Keratinocyte (primary cell): ENCODE results near the gene METTL9. TPM values are rescaled to one million over a fixed set of nuclear protein-coding genes. Genes with fewer than 3 reads are reported as not detected.

Experiments
- DNase-seq: peaks from one replicate; pipeline ENCODE4 v3.0.0-alpha.2; 2011; ENCODE audit warnings: low read depth, missing footprints, low spot score
- FAIRE-seq: peaks from 2 replicates; lab custom pipeline; 2011; peaks lifted over from hg19 to GRCh38; lab: Jason Lieb, UNC
- H2AFZ ChIP-seq: 2 replicates; pipeline ENCODE4 v1.6.0; 2012; ENCODE audit warnings: low read length, control low read depth, inconsistent platforms; ENCODE audit not compliant: control insufficient read depth
- H3K27ac ChIP-seq: 2 replicates; pipeline ENCODE4 v1.5.1; 2011; ENCODE audit warnings: low read length; ENCODE audit not compliant: control insufficient read depth, insufficient read depth
- H3K27me3 ChIP-seq: 3 replicates; pipeline ENCODE4 v1.6.0; 2011; ENCODE audit warnings: low read length; ENCODE audit not compliant: control insufficient read depth, insufficient read depth; ENCODE audit errors: extremely low read depth
- H3K36me3 ChIP-seq, 2 experiments: 2 replicates in 1 of 2; 3 replicates in 1 of 2; pipeline ENCODE4 v1.5.1; 2011; ENCODE audit warnings: low read length in 2 of 2, mild to moderate bottlenecking in 1 of 2; ENCODE audit not compliant: control insufficient read depth in 2 of 2, insufficient read depth in 2 of 2; ENCODE audit errors: extremely low read depth in 1 of 2
- H3K4me1 ChIP-seq: 3 replicates; pipeline ENCODE4 v1.5.1; 2011; ENCODE audit warnings: low read length; ENCODE audit not compliant: control insufficient read depth, insufficient read depth; ENCODE audit errors: extremely low read depth
- H3K4me2 ChIP-seq: 3 replicates; pipeline ENCODE4 v1.6.0; 2011; ENCODE audit warnings: low read depth, low read length; ENCODE audit not compliant: control insufficient read depth, insufficient read depth; ENCODE audit errors: extremely low read depth
- H3K4me3 ChIP-seq, 3 experiments: fragments of 200-600 bp in 1 of 3; sonication (generic) in 1 of 3; 2 replicates in 2 of 3; 3 replicates in 1 of 3; pipeline ENCODE4 v1.5.1; 2011 to 2016; ENCODE audit warnings: low read length in 3 of 3, mild to moderate bottlenecking in 3 of 3, control low read depth in 2 of 3, inconsistent platforms in 1 of 3, low read depth in 1 of 3, mixed read lengths in 1 of 3, mixed run types in 1 of 3, moderate library complexity in 1 of 3; ENCODE audit not compliant: control insufficient read depth in 2 of 3, insufficient read depth in 2 of 3; ENCODE audit errors: extremely low read depth in 1 of 3
- H3K79me2 ChIP-seq: 2 replicates; pipeline ENCODE4 v1.6.0; 2012; ENCODE audit warnings: low read length; ENCODE audit not compliant: control insufficient read depth, insufficient read depth
- H3K9ac ChIP-seq: 3 replicates; pipeline ENCODE4 v1.6.0; 2011; ENCODE audit warnings: low read length; ENCODE audit not compliant: control insufficient read depth, insufficient read depth; ENCODE audit errors: extremely low read depth
- H3K9me1 ChIP-seq: 3 replicates; pipeline ENCODE4 v1.6.0; 2011; ENCODE audit warnings: low read length; ENCODE audit not compliant: control insufficient read depth, insufficient read depth; ENCODE audit errors: extremely low read depth
- H3K9me3 ChIP-seq: 2 replicates; pipeline ENCODE4 v1.5.1; 2012; ENCODE audit warnings: low read depth, low read length; ENCODE audit not compliant: control insufficient read depth
- H4K20me1 ChIP-seq: 3 replicates; pipeline ENCODE4 v1.6.0; 2011; ENCODE audit warnings: low read length; ENCODE audit not compliant: control insufficient read depth, insufficient read depth; ENCODE audit errors: extremely low read depth
- CTCF ChIP-seq, 3 experiments: IDR thresholded peaks in 1 of 3; conservative IDR thresholded peaks in 1 of 3; optimal IDR thresholded peaks in 1 of 3; 2 replicates in 2 of 3; 3 replicates in 1 of 3; pipeline versions ENCODE3 to v1.5.1; 2011; ENCODE audit warnings: low read length in 3 of 3, mild to moderate bottlenecking in 3 of 3, moderate library complexity in 2 of 3, control low read depth in 1 of 3, inconsistent platforms in 1 of 3; ENCODE audit not compliant: insufficient read depth in 2 of 3; ENCODE audit errors: extremely low read depth in 1 of 3
- EZH2 ChIP-seq: IDR thresholded peaks from one replicate; pipeline ENCODE4 v1.6.1; 2012; ENCODE audit warnings: inconsistent platforms, mild to moderate bottlenecking, low read length, moderate library complexity
- dilution Hi-C: fragments of 300-500 bp; cut with MboI; formaldehyde crosslinking; loops from one replicate; pipeline ENCODE4 v1.7.0; 2020; ENCODE audit warnings: low sequenced_read_pairs; ENCODE audit not compliant: extremely low pct_ligation_motif_present
- polyA plus RNA-seq, 5 experiments: library from polyadenylated mRNA; depleted of rRNA in 3 of 5; stranded (reverse) in 3 of 5; stranded (forward) in 1 of 5; unstranded in 1 of 5; fragments of >200 nt; gene quantifications; 1 replicate in 1 of 5; 2 replicates in 3 of 5; 3 replicates in 1 of 5; pipeline versions ENCODE4 v1.2.1 to v1.2.3, GENCODE V29; 2011 to 2012; ENCODE audit warnings: missing spikeins in 2 of 5, low read depth in 1 of 5, low replicate concordance in 1 of 5

The METTL9 gene
- polyA plus RNA-seq, 1 donor (not counting 4 experiments of a cell fraction or from before 2014, with no cell fraction given): 108 TPM

- Histone ChIP-seq H3K27me3 (no peaks in the 10 kb centered on the region), H2AFZ (no peak overlapping the region), H3K79me2 (peaks cover 14% of the 10 kb centered on the region), H3K9me3 (no peaks in the 10 kb centered on the region), H3K4me2 (no peak overlapping the region), H3K9ac (no peak overlapping the region), H3K36me3 (peaks cover 4 to 6% of the 10 kb centered on the region in 2 experiments), H3K9me1 (no peaks in the 10 kb centered on the region), H3K4me3 (no peak overlapping the region), H3K27ac (no peak overlapping the region), H3K4me1 (peaks cover 16% of the 10 kb centered on the region), H4K20me1 (peaks cover 4% of the 10 kb centered on the region)
- DNase-seq (no peak), FAIRE-seq (no peak)
- dilution Hi-C loops: no loop called here
- no peak for TF ChIP-seq CTCF (optimal IDR thresholded peaks at IDR 0.05 in 1 of 3, IDR thresholded peaks at IDR 0.05 in 1 of 3, conservative IDR thresholded peaks at IDR 0.05 in 1 of 3; ENCODE audit: extremely low read depth in 1 of 3, insufficient read depth in 2 of 3, low read length in 3 of 3)
- no peak for TF ChIP-seq EZH2
Observed at GRCh38 chr16:21643785-21644184, 44.4 kb downstream of the METTL9 start.

- H3K79me2 ChIP-seq: peaks cover 11% of the 10 kb centered on the region
Observed at GRCh38 chr16:21644674-21645073, 45.3 kb downstream of the METTL9 start.

More at GRCh38 chr16:21644674-21645073, 45.3 kb downstream of the METTL9 start:
- no peak overlapping the region for H3K9ac ChIP-seq
- no peak for DNase-seq
- no peaks in the 10 kb centered on the region for H3K9me1 ChIP-seq
- H3K4me2 ChIP-seq: no peak overlapping the region
- no peaks in the 10 kb centered on the region for H3K9me3 ChIP-seq
- peaks cover 7% of the 10 kb centered on the region for H3K4me1 ChIP-seq
- no peak overlapping the region for H3K27ac ChIP-seq
- no peak overlapping the region for H3K4me3 ChIP-seq
- FAIRE-seq: no peak
- peaks cover 5 to 6% of the 10 kb centered on the region in 2 experiments for H3K36me3 ChIP-seq
- peaks cover 4% of the 10 kb centered on the region for H4K20me1 ChIP-seq
- H2AFZ ChIP-seq: no peak overlapping the region
- H3K27me3 ChIP-seq: no peaks in the 10 kb centered on the region
- no peak for TF ChIP-seq CTCF (optimal IDR thresholded peaks at IDR 0.05 in 1 of 3, IDR thresholded peaks at IDR 0.05 in 1 of 3, conservative IDR thresholded peaks at IDR 0.05 in 1 of 3; ENCODE audit: extremely low read depth in 1 of 3, insufficient read depth in 2 of 3, low read length in 3 of 3)
- TF ChIP-seq EZH2: no peak
- dilution Hi-C loops: no loop called here
